ENCODE results near the gene RUBCNL. TPM values are rescaled to one million over a fixed set of nuclear protein-coding genes. Genes with fewer than 3 reads are reported as not detected.

RUBCNL gene
- total and polyA plus RNA-seq, 9 of the 15 experiments (the other 6 are each of a cell fraction or from before 2014, with no cell fraction given), result 0.04 to 0.35 (median 0.12) TPM; not detected in 3

DNA sequence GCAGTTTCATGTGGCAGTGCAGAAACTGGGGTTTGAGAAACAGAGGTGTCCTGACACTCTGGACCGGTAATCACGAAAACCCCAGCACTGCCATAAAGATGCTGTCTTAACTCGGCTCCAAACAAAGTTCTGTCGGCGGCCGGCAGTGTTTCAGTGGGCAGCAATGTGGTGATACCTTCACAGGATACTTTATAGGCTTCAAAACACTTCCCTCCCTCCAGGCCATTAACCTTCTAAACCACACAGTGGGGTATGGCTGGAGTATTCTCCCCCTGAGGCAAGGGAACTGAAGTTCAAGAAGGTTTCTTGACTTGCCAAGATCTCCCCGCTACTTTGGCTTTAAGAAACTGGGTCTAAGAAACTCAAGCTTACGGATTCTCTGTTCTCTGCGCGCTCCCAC, 1.1 kb downstream of the RUBCNL start:
- Histone ChIP-seq H3K4me2 (ENCODE audit: insufficient read depth, low read length) (no peak overlapping the region), H3K9me1 (ENCODE audit: control insufficient read depth, insufficient read depth, low read length) (no peaks in the 10 kb centered on the region), H3K27me3 (ENCODE audit: control insufficient read depth in 2 of 2, insufficient read depth in 2 of 2, low read length in 2 of 2) (peaks cover 16 to 23% of the 10 kb centered on the region in 2 experiments; a peak in 4 of 5 replicates), H3K9me3 (replicated peaks; ENCODE audit: control insufficient read depth, insufficient read depth, low read depth, low read length) (no peaks in the 10 kb centered on the region), H3K79me2 (ENCODE audit: control insufficient read depth, insufficient read depth, low read length) (no peaks in the 10 kb centered on the region), H3K36me3 (ENCODE audit: control insufficient read depth, insufficient read depth, low read length) (no peaks in the 10 kb centered on the region), H3K4me3 (no peak overlapping the region), H3K27ac (ENCODE audit: extremely low read depth, low read depth, low read length) (no peak overlapping the region), H3K9ac (ENCODE audit: insufficient read depth in 1 of 2, low read depth in 2 of 2, low read length in 2 of 2) (no peak overlapping the region), H2AFZ (ENCODE audit: low read depth, low read length) (no peak overlapping the region), H3K4me1 (replicated peaks in 1 of 2; ENCODE audit: control insufficient read depth in 2 of 2, insufficient read depth in 2 of 2, low read length in 2 of 2) (peaks cover 0 to 6% of the 10 kb centered on the region in 2 experiments; a peak in 2 of 5 replicates), H4K20me1 (replicated peaks; ENCODE audit: control insufficient read depth, insufficient read depth, low read length) (no peaks in the 10 kb centered on the region)
- no peak for ATAC-seq
- BruUV-seq (replicated peaks), result no TSS peak
- WGBS (ENCODE audit: insufficient coverage, low coverage, missing lambda C conversion rate), result 8% methylated on average over 10 of the region's 10 CpGs
- ChIA-PET CTCF (ENCODE audit: low intra/inter-chr PET ratio) (no interaction called here), POLR2A (no interaction called here)
- FAIRE-seq, result no peak
- DNase-seq (ENCODE audit: extremely low read depth in 1 of 4, low spot score in 3 of 4), result no peak
- in situ Hi-C loops (cut with MboI), result no loop called here
- intact Hi-C loops (cut with micrococcal nuclease), result loop anchor here (10.0 kb wide), 1 partner anchor 69 kb away; no protein-coding TSS in a partner anchor
- TF ChIP-seq KLF1 (tag; IDR thresholded peaks at IDR 0.05), result no peak
- TF ChIP-seq, protein P1, sequence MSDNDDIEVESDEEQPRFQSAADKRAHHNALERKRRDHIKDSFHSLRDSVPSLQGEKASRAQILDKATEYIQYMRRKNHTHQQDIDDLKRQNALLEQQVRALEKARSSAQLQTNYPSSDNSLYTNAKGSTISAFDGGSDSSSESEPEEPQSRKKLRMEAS (CRISPR knock-in tag; IDR thresholded peaks at IDR 0.05), result no peak
- TF ChIP-seq, protein P2, sequence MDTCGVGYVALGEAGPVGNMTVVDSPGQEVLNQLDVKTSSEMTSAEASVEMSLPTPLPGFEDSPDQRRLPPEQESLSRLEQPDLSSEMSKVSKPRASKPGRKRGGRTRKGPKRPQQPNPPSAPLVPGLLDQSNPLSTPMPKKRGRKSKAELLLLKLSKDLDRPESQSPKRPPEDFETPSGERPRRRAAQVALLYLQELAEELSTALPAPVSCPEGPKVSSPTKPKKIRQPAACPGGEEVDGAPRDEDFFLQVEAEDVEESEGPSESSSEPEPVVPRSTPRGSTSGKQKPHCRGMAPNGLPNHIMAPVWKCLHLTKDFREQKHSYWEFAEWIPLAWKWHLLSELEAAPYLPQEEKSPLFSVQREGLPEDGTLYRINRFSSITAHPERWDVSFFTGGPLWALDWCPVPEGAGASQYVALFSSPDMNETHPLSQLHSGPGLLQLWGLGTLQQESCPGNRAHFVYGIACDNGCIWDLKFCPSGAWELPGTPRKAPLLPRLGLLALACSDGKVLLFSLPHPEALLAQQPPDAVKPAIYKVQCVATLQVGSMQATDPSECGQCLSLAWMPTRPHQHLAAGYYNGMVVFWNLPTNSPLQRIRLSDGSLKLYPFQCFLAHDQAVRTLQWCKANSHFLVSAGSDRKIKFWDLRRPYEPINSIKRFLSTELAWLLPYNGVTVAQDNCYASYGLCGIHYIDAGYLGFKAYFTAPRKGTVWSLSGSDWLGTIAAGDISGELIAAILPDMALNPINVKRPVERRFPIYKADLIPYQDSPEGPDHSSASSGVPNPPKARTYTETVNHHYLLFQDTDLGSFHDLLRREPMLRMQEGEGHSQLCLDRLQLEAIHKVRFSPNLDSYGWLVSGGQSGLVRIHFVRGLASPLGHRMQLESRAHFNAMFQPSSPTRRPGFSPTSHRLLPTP (IDR thresholded peaks at IDR 0.05; ENCODE audit: borderline replicate concordance, extremely low read depth, insufficient read length), result no peak
- TF ChIP-seq, protein P3, sequence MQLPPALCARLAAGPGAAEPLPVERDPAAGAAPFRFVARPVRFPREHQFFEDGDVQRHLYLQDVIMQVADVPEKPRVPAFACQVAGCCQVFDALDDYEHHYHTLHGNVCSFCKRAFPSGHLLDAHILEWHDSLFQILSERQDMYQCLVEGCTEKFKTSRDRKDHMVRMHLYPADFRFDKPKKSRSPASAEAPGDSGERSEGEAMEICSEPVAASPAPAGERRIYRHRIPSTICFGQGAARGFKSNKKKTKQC (CRISPR knock-in tag; IDR thresholded peaks at IDR 0.05), result no peak
- no peak for TF ChIP-seq DACH1 (IDR thresholded peaks at IDR 0.05; ENCODE audit: partially characterized antibody)
- TF ChIP-seq, protein P4, sequence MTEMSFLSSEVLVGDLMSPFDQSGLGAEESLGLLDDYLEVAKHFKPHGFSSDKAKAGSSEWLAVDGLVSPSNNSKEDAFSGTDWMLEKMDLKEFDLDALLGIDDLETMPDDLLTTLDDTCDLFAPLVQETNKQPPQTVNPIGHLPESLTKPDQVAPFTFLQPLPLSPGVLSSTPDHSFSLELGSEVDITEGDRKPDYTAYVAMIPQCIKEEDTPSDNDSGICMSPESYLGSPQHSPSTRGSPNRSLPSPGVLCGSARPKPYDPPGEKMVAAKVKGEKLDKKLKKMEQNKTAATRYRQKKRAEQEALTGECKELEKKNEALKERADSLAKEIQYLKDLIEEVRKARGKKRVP (CRISPR knock-in tag; IDR thresholded peaks at IDR 0.05), result no peak
- TF ChIP-seq SRSF9 (IDR thresholded peaks at IDR 0.05; ENCODE audit: borderline replicate concordance, low read depth, low read length), result no peak
- TF ChIP-seq OTX1 (CRISPR knock-in tag; IDR thresholded peaks at IDR 0.05), result no peak
- TF ChIP-seq SP2 (IDR thresholded peaks at IDR 0.05; ENCODE audit: extremely low read depth, low read depth, low read length, poor library complexity, severe bottlenecking), result no peak
- no peak for TF ChIP-seq CBX5 (IDR thresholded peaks at IDR 0.05; ENCODE audit: borderline replicate concordance, low read depth)
- TF ChIP-seq, protein P5, sequence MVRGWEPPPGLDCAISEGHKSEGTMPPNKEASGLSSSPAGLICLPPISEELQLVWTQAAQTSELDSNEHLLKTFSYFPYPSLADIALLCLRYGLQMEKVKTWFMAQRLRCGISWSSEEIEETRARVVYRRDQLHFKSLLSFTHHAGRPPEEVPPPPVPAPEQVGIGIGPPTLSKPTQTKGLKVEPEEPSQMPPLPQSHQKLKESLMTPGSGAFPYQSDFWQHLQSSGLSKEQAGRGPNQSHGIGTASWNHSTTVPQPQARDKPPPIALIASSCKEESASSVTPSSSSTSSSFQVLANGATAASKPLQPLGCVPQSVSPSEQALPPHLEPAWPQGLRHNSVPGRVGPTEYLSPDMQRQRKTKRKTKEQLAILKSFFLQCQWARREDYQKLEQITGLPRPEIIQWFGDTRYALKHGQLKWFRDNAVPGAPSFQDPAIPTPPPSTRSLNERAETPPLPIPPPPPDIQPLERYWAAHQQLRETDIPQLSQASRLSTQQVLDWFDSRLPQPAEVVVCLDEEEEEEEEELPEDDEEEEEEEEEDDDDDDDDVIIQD (CRISPR knock-in tag; IDR thresholded peaks at IDR 0.05), result no peak
- TF ChIP-seq, protein P6, sequence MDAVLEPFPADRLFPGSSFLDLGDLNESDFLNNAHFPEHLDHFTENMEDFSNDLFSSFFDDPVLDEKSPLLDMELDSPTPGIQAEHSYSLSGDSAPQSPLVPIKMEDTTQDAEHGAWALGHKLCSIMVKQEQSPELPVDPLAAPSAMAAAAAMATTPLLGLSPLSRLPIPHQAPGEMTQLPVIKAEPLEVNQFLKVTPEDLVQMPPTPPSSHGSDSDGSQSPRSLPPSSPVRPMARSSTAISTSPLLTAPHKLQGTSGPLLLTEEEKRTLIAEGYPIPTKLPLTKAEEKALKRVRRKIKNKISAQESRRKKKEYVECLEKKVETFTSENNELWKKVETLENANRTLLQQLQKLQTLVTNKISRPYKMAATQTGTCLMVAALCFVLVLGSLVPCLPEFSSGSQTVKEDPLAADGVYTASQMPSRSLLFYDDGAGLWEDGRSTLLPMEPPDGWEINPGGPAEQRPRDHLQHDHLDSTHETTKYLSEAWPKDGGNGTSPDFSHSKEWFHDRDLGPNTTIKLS (IDR thresholded peaks at IDR 0.05; ENCODE audit: borderline replicate concordance, low read depth), result no peak
- TF ChIP-seq PRPF4 (IDR thresholded peaks at IDR 0.05; ENCODE audit: insufficient read depth, low read depth, low read length, poor library complexity, severe bottlenecking), result no peak

All from K562 (cell line).